ENCODE data around the gene SUGCT.

The SUGCT gene

GRCh38 chr7:40711706-40712105, 576.9 kb downstream of the SUGCT start:
- H3K9me3 ChIP-seq (ENCODE audit: low read depth, low read length) = no peaks in the 10 kb centered on the region
- DNase-seq (ENCODE audit: low read depth, low spot score) = no peak
- no peaks in the 10 kb centered on the region for H3K36me3 ChIP-seq (ENCODE audit: insufficient read depth, low read length)
- H3K4me3 ChIP-seq = no peak overlapping the region
- no peak overlapping the region for H3K27ac ChIP-seq
- no peak overlapping the region for H3K9ac ChIP-seq (ENCODE audit: insufficient read length)
- TF ChIP-seq POLR2AphosphoS5 (IDR thresholded peaks at IDR 0.05; ENCODE audit: borderline replicate concordance, low read depth, low read length) (no peak), EZH2 (IDR thresholded peaks at IDR 0.05) (no peak), FOXP2 (optimal IDR thresholded peaks at IDR 0.05; ENCODE audit: control extremely low read depth, extremely low read length, insufficient read depth) (no peak)

- peak overlapping the region; percentile 46; the same call in 1 of the 2 replicates for H3K4me3 ChIP-seq
- DNase-seq (ENCODE audit: low read depth, low spot score) = peak; percentile 53
Measured at GRCh38 chr7:40714363-40715052, 579.7 kb downstream of the SUGCT start.

GRCh38 chr7:40715053-40715430, 580.2 kb downstream of the SUGCT start:
- TF ChIP-seq EZH2 (IDR thresholded peaks at IDR 0.05) = no peak
- TF ChIP-seq FOXP2 (optimal IDR thresholded peaks at IDR 0.05; ENCODE audit: control extremely low read depth, extremely low read length, insufficient read depth) = no peak
- TF ChIP-seq POLR2AphosphoS5 (IDR thresholded peaks at IDR 0.05; ENCODE audit: borderline replicate concordance, low read depth, low read length) = no peak
- no peak overlapping the region for H3K27ac ChIP-seq
- DNase-seq (ENCODE audit: low read depth, low spot score) = no peak
- H3K9ac ChIP-seq (ENCODE audit: insufficient read length) = no peak overlapping the region
- no peaks in the 10 kb centered on the region for H3K36me3 ChIP-seq (ENCODE audit: insufficient read depth, low read length)
- no peak overlapping the region for H3K4me3 ChIP-seq
- H3K9me3 ChIP-seq (ENCODE audit: low read depth, low read length) = no peaks in the 10 kb centered on the region

More at GRCh38 chr7:40714363-40715052, 579.7 kb downstream of the SUGCT start:
- Histone ChIP-seq H3K9ac (ENCODE audit: insufficient read length) (no peak overlapping the region), H3K36me3 (ENCODE audit: insufficient read depth, low read length) (no peaks in the 10 kb centered on the region), H3K27ac (peak overlapping the region; percentile 42; the same call in 1 of the 2 replicates), H3K9me3 (ENCODE audit: low read depth, low read length) (no peaks in the 10 kb centered on the region)
- TF ChIP-seq EZH2 (IDR thresholded peaks at IDR 0.05) = no peak
- TF ChIP-seq FOXP2 (optimal IDR thresholded peaks at IDR 0.05; ENCODE audit: control extremely low read depth, extremely low read length, insufficient read depth) = no peak
- no peak for TF ChIP-seq POLR2AphosphoS5 (IDR thresholded peaks at IDR 0.05; ENCODE audit: borderline replicate concordance, low read depth, low read length)

GRCh38 chr7:40716052-40716451, 581.2 kb downstream of the SUGCT start:
- H3K4me3 ChIP-seq = no peak overlapping the region
- no peaks in the 10 kb centered on the region for H3K9me3 ChIP-seq (ENCODE audit: low read depth, low read length)
- no peak overlapping the region for H3K27ac ChIP-seq
- no peaks in the 10 kb centered on the region for H3K36me3 ChIP-seq (ENCODE audit: insufficient read depth, low read length)
- no peak overlapping the region for H3K9ac ChIP-seq (ENCODE audit: insufficient read length)
- no peak for DNase-seq (ENCODE audit: low read depth, low spot score)
- no peak for TF ChIP-seq EZH2 (IDR thresholded peaks at IDR 0.05)
- no peak for TF ChIP-seq POLR2AphosphoS5 (IDR thresholded peaks at IDR 0.05; ENCODE audit: borderline replicate concordance, low read depth, low read length)
- no peak for TF ChIP-seq FOXP2 (optimal IDR thresholded peaks at IDR 0.05; ENCODE audit: control extremely low read depth, extremely low read length, insufficient read depth)

GRCh38 chr7:40717242-40717641, 582.4 kb downstream of the SUGCT start:
- TF ChIP-seq EZH2 (IDR thresholded peaks at IDR 0.05) (no peak), FOXP2 (optimal IDR thresholded peaks at IDR 0.05; ENCODE audit: control extremely low read depth, extremely low read length, insufficient read depth) (no peak), POLR2AphosphoS5 (IDR thresholded peaks at IDR 0.05; ENCODE audit: borderline replicate concordance, low read depth, low read length) (no peak)
- Histone ChIP-seq H3K27ac (0 out of 2 replicates have a peak overlapping the region, but pooled peaks have one; percentile 39), H3K36me3 (ENCODE audit: insufficient read depth, low read length) (no peaks in the 10 kb centered on the region), H3K9me3 (ENCODE audit: low read depth, low read length) (no peaks in the 10 kb centered on the region), H3K4me3 (peak overlapping the region; percentile 71), H3K9ac (ENCODE audit: insufficient read length) (peak overlapping the region; percentile 68)
- DNase-seq (ENCODE audit: low read depth, low spot score) = no peak

GRCh38 chr7:40720416-40720815, 585.6 kb downstream of the SUGCT start:
- Histone ChIP-seq H3K9ac (ENCODE audit: insufficient read length) (no peak overlapping the region), H3K36me3 (ENCODE audit: insufficient read depth, low read length) (no peaks in the 10 kb centered on the region), H3K27ac (no peak overlapping the region), H3K9me3 (ENCODE audit: low read depth, low read length) (no peaks in the 10 kb centered on the region), H3K4me3 (no peak overlapping the region)
- TF ChIP-seq EZH2 (IDR thresholded peaks at IDR 0.05) (no peak), POLR2AphosphoS5 (IDR thresholded peaks at IDR 0.05; ENCODE audit: borderline replicate concordance, low read depth, low read length) (no peak), FOXP2 (optimal IDR thresholded peaks at IDR 0.05; ENCODE audit: control extremely low read depth, extremely low read length, insufficient read depth) (no peak)
- DNase-seq (ENCODE audit: low read depth, low spot score) = no peak

GRCh38 chr7:40721342-40721949, 586.6 kb downstream of the SUGCT start:
- Histone ChIP-seq H3K9ac (ENCODE audit: insufficient read length) (no peak overlapping the region), H3K4me3 (no peak overlapping the region), H3K9me3 (ENCODE audit: low read depth, low read length) (no peaks in the 10 kb centered on the region), H3K27ac (no peak overlapping the region), H3K36me3 (ENCODE audit: insufficient read depth, low read length) (no peaks in the 10 kb centered on the region)
- DNase-seq (ENCODE audit: low read depth, low spot score) = no peak
- no peak for TF ChIP-seq POLR2AphosphoS5 (IDR thresholded peaks at IDR 0.05; ENCODE audit: borderline replicate concordance, low read depth, low read length)
- no peak for TF ChIP-seq EZH2 (IDR thresholded peaks at IDR 0.05)
- no peak for TF ChIP-seq FOXP2 (optimal IDR thresholded peaks at IDR 0.05; ENCODE audit: control extremely low read depth, extremely low read length, insufficient read depth)

GRCh38 chr7:40722242-40722641, 587.4 kb downstream of the SUGCT start:
- Histone ChIP-seq H3K4me3 (no peak overlapping the region), H3K9me3 (ENCODE audit: low read depth, low read length) (no peaks in the 10 kb centered on the region), H3K36me3 (ENCODE audit: insufficient read depth, low read length) (no peaks in the 10 kb centered on the region), H3K9ac (ENCODE audit: insufficient read length) (no peak overlapping the region), H3K27ac (no peak overlapping the region)
- TF ChIP-seq EZH2 (IDR thresholded peaks at IDR 0.05) (no peak), POLR2AphosphoS5 (IDR thresholded peaks at IDR 0.05; ENCODE audit: borderline replicate concordance, low read depth, low read length) (no peak), FOXP2 (optimal IDR thresholded peaks at IDR 0.05; ENCODE audit: control extremely low read depth, extremely low read length, insufficient read depth) (no peak)
- DNase-seq (ENCODE audit: low read depth, low spot score) = no peak

All from SK-N-MC (cell line).